ENCODE results near the gene SEMA3D.

The SEMA3D gene

DNA sequence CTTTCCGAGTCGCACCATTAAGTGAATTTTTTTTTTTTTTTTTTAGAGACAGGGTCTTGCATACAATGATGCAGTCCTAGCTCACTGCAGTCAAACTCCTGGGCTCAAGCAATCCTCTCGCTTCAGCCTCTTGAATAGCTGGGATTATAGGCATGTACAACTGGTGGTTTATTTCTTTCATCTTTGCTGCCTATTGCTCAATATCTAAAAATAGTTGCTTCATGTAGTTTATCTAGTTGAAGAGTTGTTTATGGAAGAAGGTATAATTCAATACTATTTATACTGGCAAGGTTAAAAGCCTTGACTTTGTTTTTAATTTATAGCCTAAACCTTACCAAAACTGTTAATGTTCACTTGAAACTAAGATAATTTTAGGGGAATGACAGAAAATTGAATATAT is 66.9 kb downstream of the SEMA3D start:
- no peak for DNase-seq

DNA sequence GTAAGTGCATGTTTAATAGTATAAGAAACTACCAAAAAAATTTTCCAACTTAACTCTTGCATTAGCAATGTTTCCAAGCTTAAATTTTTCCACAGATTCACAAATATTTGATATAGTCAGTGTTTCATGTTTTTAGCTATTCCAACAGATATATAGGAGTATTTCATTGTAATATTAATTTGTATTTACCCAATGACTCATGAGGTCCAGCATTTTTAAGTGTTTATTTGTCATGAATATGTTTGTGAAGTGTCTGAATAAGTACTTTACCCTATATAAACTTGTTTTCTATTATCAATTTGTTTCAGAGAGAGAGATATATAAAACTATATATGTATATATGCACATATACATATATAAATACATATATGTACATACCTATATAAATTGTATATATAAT is 71.0 kb downstream of the SEMA3D start:
- DNase-seq: no peak

DNA sequence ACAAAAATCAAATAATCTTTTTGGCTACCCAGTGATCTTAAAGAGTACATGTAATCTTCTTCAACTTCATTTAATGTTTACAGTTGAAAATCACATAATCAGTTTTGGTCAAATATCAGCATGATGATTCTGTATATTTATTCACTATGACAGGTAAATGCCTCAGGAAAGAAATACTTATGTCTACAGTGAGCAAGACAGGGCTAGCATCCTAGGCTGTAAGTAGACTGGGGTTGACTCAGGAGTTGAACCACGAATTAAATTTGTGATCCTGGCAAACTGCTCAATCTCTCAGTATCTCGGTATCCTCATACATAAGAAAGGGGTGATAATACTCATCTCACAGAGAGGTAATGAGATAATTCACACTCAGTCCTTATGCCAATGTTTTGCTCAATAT is 71.8 kb downstream of the SEMA3D start:
- no peak for DNase-seq

DNA sequence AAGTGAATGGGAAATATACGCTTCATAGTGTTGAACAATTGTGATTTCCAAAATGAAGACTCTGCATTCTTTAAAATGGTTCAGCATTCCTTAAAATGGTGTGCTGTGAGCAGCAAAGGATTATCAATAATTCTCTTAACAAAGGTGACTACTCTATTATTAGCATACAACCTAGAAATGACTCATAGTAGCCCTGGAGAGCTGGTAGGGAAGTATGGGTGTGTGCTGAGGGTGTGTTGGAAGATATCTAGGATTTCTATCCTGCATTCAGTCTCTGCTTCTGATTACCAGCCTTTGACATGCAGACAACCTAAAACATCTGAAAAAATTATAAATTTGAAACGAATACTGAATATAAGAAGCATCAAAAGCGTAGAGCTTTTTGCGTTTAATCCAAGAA is 72.5 kb downstream of the SEMA3D start:
- DNase-seq: no peak

DNA sequence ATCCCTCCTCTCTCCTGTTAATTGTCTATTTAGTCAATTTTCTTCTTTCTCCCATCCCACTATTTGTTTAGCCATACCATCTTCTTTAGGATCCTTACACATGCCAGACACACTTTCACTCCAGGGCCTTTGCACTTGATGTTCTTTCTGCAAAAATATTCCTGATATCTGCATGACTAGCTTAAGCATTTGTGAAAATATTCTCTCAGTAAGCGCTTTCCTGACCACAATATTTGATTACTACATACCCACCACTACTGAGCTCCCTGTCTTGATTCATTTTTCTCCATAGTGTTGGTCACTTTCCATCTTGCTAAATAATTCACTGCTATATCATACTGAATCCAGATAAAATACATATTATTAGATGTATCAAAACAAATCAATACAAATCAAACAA is 75.1 kb downstream of the SEMA3D start:
- no peak for DNase-seq

DNA sequence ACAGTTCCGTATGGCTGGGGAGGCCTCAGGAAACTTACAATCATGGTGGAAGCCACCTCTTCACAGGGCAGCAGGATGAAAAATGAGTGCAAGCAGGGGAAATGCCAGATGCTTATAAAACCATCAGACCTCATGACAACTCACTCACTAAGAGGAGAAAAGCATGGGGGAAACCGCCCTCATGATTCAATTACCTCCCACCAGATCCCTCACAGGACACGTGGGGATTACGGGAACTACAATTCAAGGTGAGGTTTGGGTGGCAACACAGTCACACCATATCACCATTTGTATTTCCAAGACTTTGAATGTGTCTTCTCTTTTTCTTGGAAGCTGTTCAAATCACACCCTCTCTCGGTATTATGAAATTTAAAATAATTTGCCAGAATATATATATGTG is 80.1 kb downstream of the SEMA3D start:
- DNase-seq: no peak

DNA sequence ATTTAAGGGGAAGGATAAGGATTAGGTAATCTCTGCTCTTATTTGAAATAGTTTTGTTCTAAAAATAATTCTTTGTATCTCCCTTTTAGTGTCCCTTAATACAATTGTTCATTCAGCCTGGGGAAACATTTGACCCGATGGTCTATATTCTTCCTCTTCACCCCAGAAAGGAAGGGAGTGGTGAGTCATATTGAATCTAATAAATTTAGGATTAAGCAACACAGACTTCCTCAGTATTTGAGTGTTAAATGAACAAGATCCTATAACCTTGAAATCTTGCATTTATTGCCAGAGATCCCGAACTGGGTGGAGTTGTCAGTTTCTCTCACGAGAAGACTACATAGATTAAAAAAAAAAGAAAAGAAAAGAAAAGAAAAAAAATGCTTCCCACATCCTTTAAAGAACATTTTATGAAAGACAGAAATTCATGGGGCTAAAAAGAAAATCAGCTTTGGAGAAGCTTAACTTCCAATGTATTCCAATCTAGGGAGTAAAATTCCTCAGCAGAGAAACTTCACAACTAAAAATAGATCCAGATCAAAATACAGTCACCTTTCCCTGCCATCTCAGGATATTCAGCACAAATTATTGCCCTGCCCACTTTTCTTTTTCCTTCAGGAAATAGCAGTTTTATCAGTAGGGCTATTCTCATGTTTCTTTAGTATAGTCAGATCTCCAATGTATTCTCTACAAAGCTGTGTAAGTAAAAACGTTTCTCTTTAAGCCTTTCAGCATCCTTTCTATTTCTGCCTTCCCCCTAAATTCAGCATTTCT is 82.2 kb downstream of the SEMA3D start:
- DNase-seq: peak; percentile 19 to 81

DNA sequence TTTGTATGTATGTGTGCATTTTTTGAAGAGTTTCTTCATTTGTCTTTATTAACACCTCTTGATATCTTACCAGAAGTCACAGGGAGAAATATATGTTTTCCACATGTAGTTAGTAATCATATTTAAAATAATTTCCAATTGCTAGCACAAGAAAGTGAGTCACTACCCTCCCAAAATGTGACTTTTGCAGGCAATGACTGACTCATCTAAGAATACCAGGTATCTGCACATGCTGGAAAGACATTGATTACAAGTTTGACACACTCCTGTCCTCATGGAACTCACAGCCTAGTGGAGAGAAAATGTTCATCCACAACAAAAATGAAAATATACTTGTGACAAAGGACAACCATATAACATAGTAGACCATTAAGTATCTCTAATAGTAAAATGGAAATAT is 82.9 kb downstream of the SEMA3D start:
- no peak for DNase-seq

DNA sequence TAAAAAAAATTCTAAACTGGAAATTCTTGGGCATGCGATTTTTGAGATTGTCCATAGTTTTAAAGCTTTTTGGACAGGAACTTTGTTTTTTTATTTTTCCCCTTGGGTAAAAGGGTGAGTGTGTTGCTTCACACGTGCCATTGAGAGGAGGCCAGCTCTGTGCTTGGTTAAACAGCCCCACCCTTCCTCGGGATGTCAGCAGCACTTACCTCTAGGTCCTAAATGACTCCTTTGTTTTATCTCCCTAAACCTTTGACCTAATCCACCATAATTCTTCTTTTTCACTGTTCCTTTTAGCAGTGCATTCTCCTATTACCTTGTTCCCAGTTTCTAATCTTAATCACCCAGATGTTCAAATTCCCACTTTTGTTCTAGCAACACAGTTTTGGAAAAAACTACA is 83.5 kb downstream of the SEMA3D start:
- no peak for DNase-seq

DNA sequence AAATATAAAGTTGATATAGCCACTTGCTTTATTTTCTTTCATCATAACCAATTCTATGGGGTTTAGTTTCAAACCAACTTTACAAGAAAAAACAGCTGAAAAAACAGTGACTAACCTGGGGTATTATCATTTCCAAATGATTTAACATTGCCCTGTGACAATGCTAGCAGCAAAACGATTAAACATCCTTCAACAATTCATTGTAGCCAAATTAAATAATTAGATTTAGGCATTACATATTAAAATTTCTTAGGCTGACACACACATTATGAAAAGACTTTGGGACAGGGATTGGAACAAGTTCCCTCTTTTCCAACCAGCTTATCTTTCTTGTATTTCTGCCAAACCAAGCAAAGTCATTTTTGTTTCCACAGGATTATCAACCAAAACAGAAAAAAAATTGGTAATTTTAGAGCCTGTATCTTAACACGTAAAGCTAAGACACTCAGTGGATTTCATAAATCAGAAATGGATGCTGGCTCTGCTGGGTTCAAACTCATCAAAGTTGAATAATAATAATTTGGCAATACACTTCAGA is 84.0 kb downstream of the SEMA3D start:
- DNase-seq: no peak

DNA sequence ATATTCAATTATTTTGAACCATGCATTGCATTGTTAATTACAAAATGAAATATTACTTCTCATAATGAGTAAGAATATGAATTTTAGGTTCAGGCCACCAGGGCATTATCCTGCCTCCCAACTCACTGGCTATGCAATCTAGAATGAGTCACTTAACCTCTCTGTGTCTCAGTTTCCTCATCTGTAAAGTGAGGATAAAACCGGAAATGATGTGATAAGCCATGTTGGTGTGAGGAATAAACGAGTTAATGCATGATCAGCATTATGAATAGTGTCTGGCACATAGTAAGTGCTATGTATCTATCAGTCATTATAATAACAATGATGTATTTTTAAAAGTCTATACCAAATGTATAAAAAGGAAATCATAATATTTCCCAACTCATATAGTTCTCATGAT is 85.5 kb downstream of the SEMA3D start:
- no peak for DNase-seq

DNA sequence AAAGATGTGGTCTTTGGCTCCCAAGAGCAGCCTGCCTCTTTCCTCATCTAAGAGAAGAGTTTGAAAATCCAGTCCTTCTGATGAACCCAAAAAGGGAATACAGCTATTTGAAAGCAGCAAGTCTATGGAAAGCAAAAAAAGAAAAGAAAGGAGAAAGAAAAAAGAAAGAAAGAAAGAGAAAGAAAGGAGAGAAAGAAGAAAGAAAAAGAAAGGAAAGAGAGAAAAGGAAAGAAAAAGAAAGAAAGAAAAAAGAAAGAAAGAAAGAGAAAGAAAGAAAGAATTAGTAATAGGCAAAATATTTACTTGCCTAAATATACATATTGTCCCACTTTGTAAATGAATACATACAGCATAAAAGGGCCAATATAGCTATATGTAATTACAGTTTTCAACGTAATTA is 89.0 kb downstream of the SEMA3D start:
- DNase-seq: no peak

DNA sequence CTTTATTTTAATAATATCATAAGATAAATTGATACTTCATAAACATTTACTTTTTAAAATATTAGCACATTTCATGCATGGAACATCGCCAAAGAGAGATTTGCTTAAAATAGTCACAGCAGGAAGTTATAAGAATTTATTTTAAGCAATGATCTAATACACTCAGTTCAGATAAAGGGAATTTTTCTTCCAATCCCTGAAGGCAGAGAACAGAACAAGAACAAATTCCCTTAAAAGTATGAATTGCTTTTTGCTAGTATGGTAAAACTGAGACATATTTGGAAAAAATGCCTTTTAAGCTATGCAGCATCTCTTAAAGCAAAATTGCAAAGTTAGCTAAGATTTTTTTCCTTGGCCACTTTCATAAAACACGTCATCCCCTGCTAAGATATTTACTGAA is 91.0 kb downstream of the SEMA3D start:
- DNase-seq: no peak

DNA sequence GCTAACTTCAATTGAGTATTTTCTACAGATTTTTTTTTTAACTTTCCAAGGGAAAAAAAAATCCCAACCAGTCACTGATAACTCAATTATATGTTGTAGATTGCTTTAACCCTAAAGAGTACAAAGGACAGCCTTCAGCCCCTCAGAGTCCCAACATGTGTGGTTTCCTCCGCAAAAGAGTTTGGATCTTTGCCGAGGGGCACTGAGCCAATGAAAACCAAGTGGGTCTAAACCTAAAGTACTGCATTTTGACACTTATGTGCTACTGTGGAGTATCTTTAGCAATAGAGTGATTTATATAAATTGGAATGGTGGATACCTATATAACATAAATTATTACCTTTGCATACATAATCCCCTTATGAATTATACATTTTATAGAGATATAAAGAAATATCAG is 91.5 kb downstream of the SEMA3D start:
- no peak for DNase-seq

DNA sequence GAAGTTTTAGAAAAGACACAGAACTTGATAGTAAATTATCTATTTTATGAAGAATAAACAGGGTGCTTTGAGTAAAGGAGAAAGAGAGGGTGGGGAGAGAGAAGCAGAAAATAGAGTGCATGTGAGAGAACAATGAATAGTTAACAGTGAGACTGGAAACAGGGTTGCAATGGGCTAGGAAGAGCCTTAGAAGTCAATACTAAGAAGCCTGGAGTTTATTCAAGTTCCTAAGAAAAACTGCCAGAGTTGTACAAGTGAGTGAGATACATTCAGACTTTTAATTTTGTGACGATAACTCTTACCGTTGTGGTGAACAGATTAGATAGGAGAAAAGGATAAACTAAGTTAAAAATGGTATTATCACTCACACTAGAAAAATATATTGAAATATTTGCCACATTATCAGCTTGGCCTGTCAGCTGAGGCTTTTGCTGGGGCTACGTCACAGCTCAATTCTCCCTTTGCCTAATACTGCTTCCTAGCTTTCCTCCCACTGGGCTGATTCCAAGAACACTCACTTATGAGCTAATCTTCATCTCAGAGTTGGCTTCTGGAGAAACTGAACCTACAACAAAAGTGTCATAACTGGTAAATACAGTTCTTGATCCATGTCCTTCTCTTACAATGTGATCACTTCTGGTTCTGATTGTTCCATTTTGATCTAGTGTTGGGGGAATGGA is 92.7 kb downstream of the SEMA3D start:
- DNase-seq: no peak

DNA sequence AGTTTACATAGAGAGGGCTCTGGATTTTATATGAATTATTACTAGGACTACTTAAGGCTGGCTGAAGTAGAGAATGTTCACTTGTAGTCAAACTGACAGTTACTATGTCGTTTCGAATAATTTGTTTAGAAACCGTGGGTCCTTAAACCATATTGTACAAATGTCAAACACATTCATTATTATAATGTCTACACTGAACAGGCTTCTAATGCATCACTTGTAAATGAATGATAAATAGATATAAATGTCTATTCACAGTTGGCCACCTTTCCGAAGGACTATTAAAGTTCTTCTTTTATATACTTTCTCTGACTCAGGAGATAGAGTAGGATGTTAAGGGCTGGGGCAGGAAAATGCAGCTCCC is 95.3 kb downstream of the SEMA3D start:
- no peak for DNase-seq

DNA sequence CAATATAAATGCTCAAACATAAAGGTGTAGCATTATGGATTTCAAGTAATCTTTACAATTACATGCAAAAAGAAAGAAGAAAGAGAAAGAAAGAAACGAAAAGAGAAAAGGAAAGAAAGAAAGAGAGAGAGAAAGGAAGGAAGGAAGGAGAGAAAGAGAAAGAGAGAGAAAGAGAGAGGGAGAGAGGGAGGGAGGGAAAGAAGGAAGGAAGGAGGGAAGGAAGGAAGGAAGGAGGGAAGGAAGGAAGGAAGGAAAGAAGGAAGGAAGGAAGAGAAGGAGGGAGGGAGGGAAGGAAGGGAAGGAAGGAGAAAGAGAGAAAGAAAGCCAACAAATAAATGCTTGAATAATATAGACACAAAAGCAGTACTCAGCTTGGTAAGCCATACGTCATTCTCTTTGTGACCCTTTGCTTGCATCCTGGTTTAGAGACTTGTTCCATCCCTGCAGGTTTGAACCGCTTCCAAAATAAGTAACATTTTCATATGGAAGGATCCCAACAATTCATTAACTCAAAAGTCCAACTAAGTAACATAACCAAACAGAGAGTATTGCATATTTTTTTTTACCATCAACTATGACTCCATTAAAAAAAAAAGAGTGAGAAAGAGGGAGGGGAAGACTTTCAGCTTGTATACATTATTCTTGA is 95.8 kb downstream of the SEMA3D start:
- DNase-seq: no peak

DNA sequence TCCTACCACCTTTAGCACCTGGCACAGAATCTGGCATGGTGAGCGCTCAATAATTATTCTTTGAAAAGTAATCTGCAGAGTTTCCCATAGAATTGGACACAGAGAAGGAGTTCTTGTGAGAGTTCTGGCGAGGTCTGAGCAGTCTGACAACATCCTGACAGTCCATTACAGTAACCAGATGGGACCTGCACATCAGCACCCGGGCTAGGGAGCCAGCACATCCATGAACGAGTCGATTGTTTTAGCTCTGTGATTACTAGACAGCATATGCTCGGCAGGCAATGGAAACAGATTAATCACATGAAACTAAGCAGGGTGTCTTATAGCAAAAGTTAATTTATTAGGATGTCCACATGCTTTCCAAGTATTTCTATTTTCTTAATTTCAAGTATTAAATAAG is 96.7 kb downstream of the SEMA3D start:
- DNase-seq: no peak

DNA sequence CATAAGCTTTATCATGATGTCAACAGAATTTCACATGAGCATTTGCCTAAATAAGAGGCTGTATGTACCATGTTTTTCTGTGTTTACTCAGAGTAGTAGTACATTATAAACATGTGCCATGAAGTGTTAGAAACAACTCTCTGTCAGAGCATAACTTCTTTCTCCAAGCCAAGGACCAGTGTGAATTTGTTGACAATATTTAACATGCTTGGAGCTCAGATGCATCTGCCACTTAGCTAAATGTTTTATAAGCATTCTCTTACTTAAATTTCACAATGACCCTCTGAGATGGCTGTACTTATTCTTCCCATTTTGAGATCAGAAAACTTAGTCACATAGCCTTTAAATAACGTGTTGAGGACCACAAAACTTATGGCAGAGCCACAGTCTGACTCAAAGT is 105.0 kb downstream of the SEMA3D start:
- no peak for DNase-seq

DNA sequence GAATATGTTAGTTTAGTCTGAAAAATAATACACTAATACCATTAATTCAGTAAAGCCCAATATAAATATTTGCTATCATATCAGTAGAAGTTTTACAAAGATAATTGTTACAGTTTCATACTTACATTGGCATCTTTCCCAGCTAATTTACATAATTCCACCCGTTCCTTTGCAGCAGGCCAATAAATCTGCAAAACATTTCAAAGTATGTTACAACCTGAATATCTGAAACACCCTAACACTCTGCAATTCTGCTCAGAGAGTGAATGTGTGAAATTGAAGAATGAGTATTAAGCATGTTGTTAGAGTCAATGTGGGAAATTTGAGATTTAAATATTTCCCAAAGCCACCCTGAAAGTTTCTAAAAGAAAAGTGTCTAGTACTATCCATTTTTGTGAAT is 105.5 kb downstream of the SEMA3D start:
- no peak for DNase-seq

DNA sequence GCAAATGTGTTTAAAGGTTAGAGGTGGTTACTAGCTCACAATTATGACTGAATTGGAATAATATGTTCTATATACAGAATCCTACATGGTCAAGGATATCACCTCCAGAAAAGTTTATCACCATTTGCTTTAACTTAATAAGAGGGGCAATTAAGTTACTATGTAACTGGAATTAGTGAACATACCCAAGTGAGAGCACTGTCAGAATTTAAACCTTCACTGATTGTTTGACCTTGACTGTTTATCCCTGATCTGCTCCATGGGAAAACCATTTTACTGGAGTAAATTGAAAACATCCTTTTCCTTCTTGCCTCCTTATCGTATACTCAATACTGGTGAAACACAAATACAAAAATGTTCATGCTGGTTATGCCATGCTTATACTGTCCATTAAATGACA is 107.4 kb downstream of the SEMA3D start:
- DNase-seq: no peak

DNA sequence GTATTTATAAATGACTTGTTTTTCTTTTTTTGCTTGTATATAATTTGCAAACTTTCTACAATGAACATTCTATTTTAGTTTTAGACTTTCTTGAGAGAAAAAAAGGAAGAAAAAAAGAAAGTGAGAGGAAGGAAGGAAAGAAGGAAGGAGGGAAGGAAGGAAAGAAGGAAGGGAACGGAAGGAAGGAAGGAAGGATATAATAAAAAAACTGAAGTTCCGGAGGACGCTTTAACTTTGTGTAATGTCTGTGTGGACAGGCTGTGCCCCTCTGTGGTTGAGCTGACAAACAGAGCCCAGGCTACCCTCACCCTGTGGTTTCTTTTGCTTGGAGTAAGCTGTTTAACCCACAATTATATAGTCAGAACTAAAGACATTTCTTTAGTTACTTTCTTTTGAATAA is 108.7 kb downstream of the SEMA3D start:
- no peak for DNase-seq

DNA sequence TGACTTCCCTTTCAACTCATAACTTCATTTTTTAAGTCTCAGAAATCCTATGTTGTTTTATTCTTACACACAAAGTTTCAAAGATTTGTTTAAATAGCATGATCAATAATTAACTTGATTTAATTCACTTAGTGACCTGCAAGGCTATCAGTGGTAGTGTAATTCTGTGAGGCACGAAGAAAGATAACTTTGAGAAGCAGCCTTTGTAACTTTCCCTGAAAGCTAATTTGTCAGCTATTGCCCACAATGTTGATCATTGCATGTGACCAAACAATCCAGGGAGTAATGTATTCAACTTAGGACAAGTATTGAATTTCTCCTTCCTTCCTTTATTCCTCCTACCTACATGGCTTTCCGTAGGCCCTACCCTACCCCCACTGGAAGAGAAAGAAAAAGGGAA is 111.0 kb downstream of the SEMA3D start:
- DNase-seq: no peak

DNA sequence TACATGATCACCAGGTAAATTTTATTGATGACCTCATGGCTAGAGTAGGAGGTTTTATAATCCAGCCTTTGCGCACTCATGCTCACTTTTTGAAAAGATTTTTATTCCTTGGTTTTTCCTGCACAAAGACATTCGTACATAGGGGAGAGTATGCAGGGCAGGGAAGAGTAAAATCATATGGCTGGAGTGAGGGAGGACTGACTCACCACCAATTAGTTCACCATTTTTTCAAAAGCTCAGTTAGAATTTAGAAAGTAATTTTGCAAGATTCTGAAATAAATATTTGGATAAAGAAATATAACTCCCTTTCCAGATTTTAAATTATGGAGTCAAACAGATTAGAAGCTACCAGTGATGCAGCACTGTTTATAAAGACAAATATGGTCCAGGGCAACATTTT is 111.9 kb downstream of the SEMA3D start:
- no peak for DNase-seq

Measured in inflammatory macrophage (primary cell).